Gastrocnemius medialis (tissue), 4 donors: Measurements from ENCODE around the gene KCNK2.

Experiments
- CTCF ChIP-seq, 5 experiments: fragments of 450-650 bp in 3 of 5; fragments of 200-600 bp in 2 of 5; sonication (generic) in 2 of 5; IDR thresholded peaks in 4 of 5; conservative IDR thresholded peaks in 1 of 5; 1 replicate in 4 of 5; 2 replicates in 1 of 5; pipeline ENCODE4 v1.5.1; 2016 to 2019; ENCODE audit warnings: antibody characterized with exemption in 5 of 5, mild to moderate bottlenecking in 3 of 5, moderate library complexity in 3 of 5
- POLR2A ChIP-seq, 2 donors: fragments of 450-650 bp; IDR thresholded peaks; one replicate each; pipeline ENCODE4 v1.6.1; 2017; ENCODE audit warnings: antibody characterized with exemption in 2 of 2, mild to moderate bottlenecking in 2 of 2, moderate library complexity in 2 of 2

GRCh38 chr1:215147024-215147423 is 64.5 kb downstream of the KCNK2 start:
- TF ChIP-seq CTCF (IDR thresholded peaks at IDR 0.05 in 4 of 5, conservative IDR thresholded peaks at IDR 0.05 in 1 of 5) = no peak
- no peak for TF ChIP-seq POLR2A (IDR thresholded peaks at IDR 0.05)
